Measurements from ENCODE around the gene SLAMF6. TPM values are rescaled to one million over a fixed set of nuclear protein-coding genes. Genes with fewer than 3 reads are reported as not detected.

Gene SLAMF6
- total RNA-seq, 4 donors from 2014 or later, result 0.57 to 10.7 (median 5.2) TPM

DNA sequence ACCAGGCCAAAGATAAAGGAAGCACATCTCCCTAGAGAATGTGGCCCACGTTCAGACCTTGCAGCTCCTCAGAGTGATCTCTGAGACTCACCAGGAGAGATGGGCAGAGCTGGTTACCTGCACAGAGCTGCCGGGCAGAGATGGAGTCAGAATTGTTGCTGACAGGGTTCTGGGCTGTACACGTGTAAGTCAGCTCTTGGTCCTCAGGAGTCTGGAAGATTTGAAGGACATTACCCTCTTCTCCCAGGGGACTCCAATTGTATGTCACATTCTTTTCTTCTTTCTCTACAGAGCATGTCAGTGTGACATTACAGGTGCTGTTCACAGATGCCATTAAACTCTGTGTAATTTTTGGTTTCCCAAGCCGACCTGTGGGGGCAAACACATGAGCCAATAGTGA lies 30.7 kb upstream of the SLAMF6 start:
- Histone ChIP-seq H3K36me3 (no peaks in the 10 kb centered on the region), H3K27me3 (no peaks in the 10 kb centered on the region), H3K4me3 (no peak overlapping the region), H3K4me1 (peaks cover 0 to 10% (median 5%) of the 10 kb centered on the region in 4 donors), H3K9me3 (no peaks in the 10 kb centered on the region), H3K27ac (no peak overlapping the region)
- DNase-seq, result no peak
- TF ChIP-seq, protein P1, sequence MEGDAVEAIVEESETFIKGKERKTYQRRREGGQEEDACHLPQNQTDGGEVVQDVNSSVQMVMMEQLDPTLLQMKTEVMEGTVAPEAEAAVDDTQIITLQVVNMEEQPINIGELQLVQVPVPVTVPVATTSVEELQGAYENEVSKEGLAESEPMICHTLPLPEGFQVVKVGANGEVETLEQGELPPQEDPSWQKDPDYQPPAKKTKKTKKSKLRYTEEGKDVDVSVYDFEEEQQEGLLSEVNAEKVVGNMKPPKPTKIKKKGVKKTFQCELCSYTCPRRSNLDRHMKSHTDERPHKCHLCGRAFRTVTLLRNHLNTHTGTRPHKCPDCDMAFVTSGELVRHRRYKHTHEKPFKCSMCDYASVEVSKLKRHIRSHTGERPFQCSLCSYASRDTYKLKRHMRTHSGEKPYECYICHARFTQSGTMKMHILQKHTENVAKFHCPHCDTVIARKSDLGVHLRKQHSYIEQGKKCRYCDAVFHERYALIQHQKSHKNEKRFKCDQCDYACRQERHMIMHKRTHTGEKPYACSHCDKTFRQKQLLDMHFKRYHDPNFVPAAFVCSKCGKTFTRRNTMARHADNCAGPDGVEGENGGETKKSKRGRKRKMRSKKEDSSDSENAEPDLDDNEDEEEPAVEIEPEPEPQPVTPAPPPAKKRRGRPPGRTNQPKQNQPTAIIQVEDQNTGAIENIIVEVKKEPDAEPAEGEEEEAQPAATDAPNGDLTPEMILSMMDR (IDR thresholded peaks at IDR 0.05), result no peak
- no peak for TF ChIP-seq POLR2A (IDR thresholded peaks at IDR 0.05)

DNA sequence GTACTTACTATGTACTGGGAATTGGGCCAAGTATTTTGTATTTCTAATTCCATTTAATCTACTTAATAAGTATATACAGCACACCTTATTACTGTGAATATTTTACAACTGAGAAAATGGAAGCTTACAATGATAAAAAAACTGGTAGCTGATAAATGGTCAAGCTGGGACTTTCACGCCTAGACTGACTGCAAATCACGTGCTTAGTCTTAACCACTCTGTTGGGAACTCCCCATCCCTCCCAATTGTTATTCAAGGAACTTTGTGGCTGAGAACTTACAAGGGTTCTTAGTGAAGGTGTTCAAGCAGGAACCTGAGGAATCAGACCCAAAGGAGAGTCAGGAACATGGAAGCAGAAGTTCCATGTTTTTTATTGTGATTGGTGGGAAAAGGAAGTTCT lies 29.4 kb upstream of the SLAMF6 start:
- DNase-seq, result no peak

DNA sequence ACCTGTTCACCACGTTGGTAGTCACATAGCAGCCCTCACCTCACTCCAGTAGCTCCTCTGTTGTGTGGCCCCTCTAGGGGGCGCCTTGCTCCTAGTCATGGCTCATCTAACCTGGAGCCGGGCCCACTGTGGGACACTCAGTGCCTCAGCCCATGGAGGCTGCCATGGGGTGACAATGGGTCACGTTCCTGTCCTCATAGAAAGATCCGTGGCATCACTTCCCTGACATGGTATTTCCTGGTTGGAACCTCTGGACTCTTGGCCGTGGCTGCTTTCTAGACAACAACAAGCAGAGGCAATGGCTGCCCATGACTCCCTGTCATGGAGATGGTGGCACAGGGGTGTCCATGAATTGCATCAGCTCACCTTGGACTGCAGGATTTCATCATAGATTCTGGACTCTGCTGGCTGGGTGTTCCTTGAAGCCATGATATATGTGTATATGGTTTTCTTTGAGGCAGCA lies 27.5 kb upstream of the SLAMF6 start:
- Histone ChIP-seq H3K9me3 (no peaks in the 10 kb centered on the region), H3K4me3 (no peak overlapping the region), H3K27ac (no peak overlapping the region), H3K36me3 (no peaks in the 10 kb centered on the region), H3K4me1 (peaks cover 0 to 10% (median 5%) of the 10 kb centered on the region in 4 donors), H3K27me3 (no peaks in the 10 kb centered on the region)
- peak in 2 of 3 donors; percentile 48 to 63 for DNase-seq
- TF ChIP-seq, protein P1 (IDR thresholded peaks at IDR 0.05), result peak in 2 of 6 experiments; percentile 15 to 16
- TF ChIP-seq POLR2A (IDR thresholded peaks at IDR 0.05), result no peak

More for the DNA sequence above, 29.4 kb upstream of the SLAMF6 start:
- H3K27me3 ChIP-seq, result no peaks in the 10 kb centered on the region
- no peaks in the 10 kb centered on the region for H3K36me3 ChIP-seq
- H3K27ac ChIP-seq, result no peak overlapping the region
- H3K9me3 ChIP-seq, result no peaks in the 10 kb centered on the region
- peaks cover 0 to 10% (median 5%) of the 10 kb centered on the region in 4 donors for H3K4me1 ChIP-seq
- no peak overlapping the region for H3K4me3 ChIP-seq
- TF ChIP-seq, protein P1 (IDR thresholded peaks at IDR 0.05), result no peak
- no peak for TF ChIP-seq POLR2A (IDR thresholded peaks at IDR 0.05)

DNA sequence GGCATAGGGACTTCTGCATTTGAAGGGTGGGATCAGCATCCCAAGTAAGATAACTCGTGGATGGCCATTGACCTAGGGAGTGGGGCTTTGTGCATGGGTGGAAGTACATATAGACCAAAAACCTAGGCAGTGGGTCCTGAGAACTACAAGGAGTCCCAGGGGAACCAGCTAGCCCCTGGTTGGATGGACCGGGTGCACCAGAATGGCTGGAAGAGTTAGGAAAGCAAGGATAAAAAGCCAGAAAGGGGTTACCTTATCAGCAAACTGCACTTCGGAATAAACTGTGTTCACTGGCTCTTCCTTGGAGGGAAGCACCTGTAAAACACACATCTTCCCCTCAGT lies 26.6 kb upstream of the SLAMF6 start:
- Histone ChIP-seq H3K9me3 (no peaks in the 10 kb centered on the region), H3K36me3 (no peaks in the 10 kb centered on the region), H3K27me3 (no peaks in the 10 kb centered on the region), H3K4me1 (peaks cover 0 to 10% (median 5%) of the 10 kb centered on the region in 4 donors), H3K4me3 (no peak overlapping the region), H3K27ac (peak overlapping the region in 1 of 4 donors; percentile 61)
- no peak for DNase-seq
- TF ChIP-seq, protein P1 (IDR thresholded peaks at IDR 0.05), result no peak
- no peak for TF ChIP-seq POLR2A (IDR thresholded peaks at IDR 0.05)

DNA sequence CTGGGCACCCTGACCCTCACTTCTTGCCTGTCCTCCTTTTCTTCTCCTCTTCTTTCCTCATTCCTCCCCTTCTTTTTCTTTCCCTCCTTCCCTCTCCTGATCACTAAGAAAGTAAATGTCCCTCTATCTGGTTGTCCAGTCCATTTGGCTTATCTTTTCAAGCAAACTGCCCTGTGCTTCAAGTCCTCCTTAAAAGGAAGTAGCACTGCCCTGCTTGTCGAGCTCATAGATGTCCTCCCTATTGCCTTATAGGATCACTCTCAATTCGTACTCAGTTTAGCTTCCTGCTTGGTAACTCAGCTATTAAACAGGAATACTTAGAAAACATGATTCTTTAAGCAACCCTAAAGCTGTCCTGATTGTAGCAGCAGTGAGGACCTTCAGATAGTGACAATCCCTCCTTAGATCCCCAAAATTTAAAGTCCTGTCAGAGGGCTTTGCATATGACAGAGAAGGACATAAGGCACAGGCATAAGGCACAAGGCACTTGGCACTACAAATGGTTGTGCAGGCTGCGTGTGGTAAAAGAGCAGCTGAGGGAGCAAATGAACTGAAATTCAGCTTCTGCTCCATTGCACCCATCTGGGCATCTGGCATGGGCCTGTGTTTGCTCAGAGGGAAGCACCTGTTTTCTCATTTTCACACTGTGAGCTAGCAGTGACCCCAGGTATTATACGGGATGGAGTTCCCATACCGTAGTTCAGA lies 26.1 kb upstream of the SLAMF6 start:
- H3K36me3 ChIP-seq, result no peaks in the 10 kb centered on the region
- peak overlapping the region in 2 of 4 donors; percentile 13 to 61 for H3K27ac ChIP-seq
- H3K9me3 ChIP-seq, result no peaks in the 10 kb centered on the region
- no peak overlapping the region for H3K4me3 ChIP-seq
- no peaks in the 10 kb centered on the region for H3K27me3 ChIP-seq
- DNase-seq, result peak in 2 of 3 donors; percentile 56 to 76
- TF ChIP-seq, protein P1 (IDR thresholded peaks at IDR 0.05), result no peak
- TF ChIP-seq POLR2A (IDR thresholded peaks at IDR 0.05), result no peak
- H3K4me1 ChIP-seq, result peaks cover 0 to 10% (median 5%) of the 10 kb centered on the region in 4 donors

All from Peyer's patch (tissue), 4 donors.